Measurements from ENCODE around the gene DUOXA2. TPM values are rescaled to one million over a fixed set of nuclear protein-coding genes. Genes with fewer than 3 reads are reported as not detected.

The DUOXA2 gene
- total RNA-seq, 1 donor from 2014 or later = 0.32 TPM

- Histone ChIP-seq H3K4me3 (no peak overlapping the region), H3K27ac (no peak overlapping the region), H3K36me3 (no peaks in the 10 kb centered on the region), H3K4me1 (no peaks in the 10 kb centered on the region), H3K9me3 (no peaks in the 10 kb centered on the region), H3K27me3 (no peaks in the 10 kb centered on the region)
- DNase-seq (ENCODE audit: low spot score in 2 of 2) = no peak
- intact Hi-C loops (cut with DNase I) = no loop called here
- TF ChIP-seq CTCF (IDR thresholded peaks at IDR 0.05) = no peak
Measured at GRCh38 chr15:45083223-45083622, 30.9 kb upstream of the DUOXA2 start.

- no peak for TF ChIP-seq CTCF (IDR thresholded peaks at IDR 0.05)
- DNase-seq (ENCODE audit: low spot score in 2 of 2) = no peak
- H3K27me3 ChIP-seq = no peaks in the 10 kb centered on the region
- intact Hi-C loops (cut with DNase I) = no loop called here
- H3K36me3 ChIP-seq = no peaks in the 10 kb centered on the region
- H3K27ac ChIP-seq = no peak overlapping the region
- no peaks in the 10 kb centered on the region for H3K4me1 ChIP-seq
- no peaks in the 10 kb centered on the region for H3K9me3 ChIP-seq
- no peak overlapping the region for H3K4me3 ChIP-seq
Measured at GRCh38 chr15:45084163-45084562, 30.0 kb upstream of the DUOXA2 start.

- no peak for TF ChIP-seq CTCF (IDR thresholded peaks at IDR 0.05)
- Histone ChIP-seq H3K36me3 (no peaks in the 10 kb centered on the region), H3K4me3 (no peak overlapping the region), H3K9me3 (no peaks in the 10 kb centered on the region), H3K27ac (no peak overlapping the region), H3K27me3 (no peaks in the 10 kb centered on the region), H3K4me1 (no peaks in the 10 kb centered on the region)
- no peak for DNase-seq (ENCODE audit: low spot score in 2 of 2)
- intact Hi-C loops (cut with DNase I) = no loop called here
Measured at GRCh38 chr15:45087513-45087912, 26.6 kb upstream of the DUOXA2 start.

- Histone ChIP-seq H3K4me3 (no peak overlapping the region), H3K4me1 (no peaks in the 10 kb centered on the region), H3K27ac (no peak overlapping the region), H3K9me3 (no peaks in the 10 kb centered on the region), H3K36me3 (no peaks in the 10 kb centered on the region), H3K27me3 (no peaks in the 10 kb centered on the region)
- TF ChIP-seq CTCF (IDR thresholded peaks at IDR 0.05) = no peak
- intact Hi-C loops (cut with DNase I) = no loop called here
- DNase-seq (ENCODE audit: low spot score in 2 of 2) = no peak
Measured at GRCh38 chr15:45088801-45089711, 25.1 kb upstream of the DUOXA2 start.

- H3K27me3 ChIP-seq = no peaks in the 10 kb centered on the region
- intact Hi-C loops (cut with DNase I) = no loop called here
- no peak overlapping the region for H3K27ac ChIP-seq
Measured at GRCh38 chr15:45089712-45090373, 24.3 kb upstream of the DUOXA2 start.

More at GRCh38 chr15:45089712-45090373, 24.3 kb upstream of the DUOXA2 start:
- DNase-seq (ENCODE audit: low spot score in 2 of 2) = no peak
- Histone ChIP-seq H3K4me3 (no peak overlapping the region), H3K4me1 (no peaks in the 10 kb centered on the region), H3K9me3 (no peaks in the 10 kb centered on the region), H3K36me3 (no peaks in the 10 kb centered on the region)
- no peak for TF ChIP-seq CTCF (IDR thresholded peaks at IDR 0.05)

All from ascending aorta (tissue), 2 donors.